ENCODE measurements around the gene PTPRG.
"Not testable (repeated sequence)": the region's sequence is repeated elsewhere in the genome, so short reads cannot be mapped to it uniquely, and the experiment has no call there.

PTPRG gene

GRCh38 chr3:61724801-61725200 is 163.4 kb downstream of the PTPRG start:
- no peak for DNase-seq (ENCODE audit: low read depth)

GRCh38 chr3:61725851-61726333 is 164.5 kb downstream of the PTPRG start:
- no peak for DNase-seq (ENCODE audit: low read depth)

GRCh38 chr3:61727435-61727834 is 166.1 kb downstream of the PTPRG start:
- DNase-seq (ENCODE audit: low read depth) = no peak

GRCh38 chr3:61729038-61729634 is 167.8 kb downstream of the PTPRG start:
- no peak for DNase-seq (ENCODE audit: low read depth)

GRCh38 chr3:61730056-61730455 is 168.7 kb downstream of the PTPRG start:
- no peak for DNase-seq (ENCODE audit: low read depth)

GRCh38 chr3:61730577-61731231 is 169.3 kb downstream of the PTPRG start:
- DNase-seq (ENCODE audit: low read depth) = no peak

- no peak for DNase-seq (ENCODE audit: low read depth)
These were observed 171.6 kb downstream of the PTPRG start for GRCh38 chr3:61733000-61733399.

- DNase-seq (ENCODE audit: low read depth) = no peak
These were observed 172.5 kb downstream of the PTPRG start for GRCh38 chr3:61733876-61734275.

GRCh38 chr3:61734749-61735686 is 173.6 kb downstream of the PTPRG start:
- no peak for DNase-seq (ENCODE audit: low read depth)

- no peak for DNase-seq (ENCODE audit: low read depth)
These were observed 175.1 kb downstream of the PTPRG start for GRCh38 chr3:61736506-61736905.

GRCh38 chr3:61739640-61740039 is 178.3 kb downstream of the PTPRG start:
- no peak for DNase-seq (ENCODE audit: low read depth)

- DNase-seq (ENCODE audit: low read depth) = no peak
These were observed 179.1 kb downstream of the PTPRG start for GRCh38 chr3:61740494-61740893.

- no peak for DNase-seq (ENCODE audit: low read depth)
These were observed 180.2 kb downstream of the PTPRG start for GRCh38 chr3:61741551-61741950.

GRCh38 chr3:61742006-61742405 is 180.6 kb downstream of the PTPRG start:
- DNase-seq (ENCODE audit: low read depth) = no peak

- DNase-seq (ENCODE audit: low read depth) = no peak
These were observed 181.7 kb downstream of the PTPRG start for GRCh38 chr3:61743067-61743466.

- DNase-seq (ENCODE audit: low read depth) = no peak
These were observed 182.4 kb downstream of the PTPRG start for GRCh38 chr3:61743686-61744242.

GRCh38 chr3:61748288-61748687 is 186.9 kb downstream of the PTPRG start:
- DNase-seq (ENCODE audit: low read depth) = no peak

GRCh38 chr3:61750766-61751165 is 189.4 kb downstream of the PTPRG start:
- no peak for DNase-seq (ENCODE audit: low read depth)

- DNase-seq (ENCODE audit: low read depth) = no peak
These were observed 197.5 kb downstream of the PTPRG start for GRCh38 chr3:61758839-61759238.

GRCh38 chr3:61760783-61761182 is 199.4 kb downstream of the PTPRG start:
- not testable (repeated sequence) for DNase-seq (ENCODE audit: low read depth)

GRCh38 chr3:61761694-61762430 is 200.5 kb downstream of the PTPRG start:
- no peak for DNase-seq (ENCODE audit: low read depth)

All from fibroblast of the conjunctiva (primary cell).